HG03139 (cell line): ENCODE data around the gene OR6N2.
A peak's percentile ranks its signal among the peaks of the same experiment; 100 is the strongest.

Experiments
- ATAC-seq: cut with Tn5 transposase; IDR thresholded peaks from one replicate; pipeline ENCODE4 v1.9.1; 2021; ENCODE audit not compliant: unreplicated experiment

OR6N2 gene

GRCh38 chr1:158781104-158781503 lies at the start of gene OR6N2:
Gene OR6N2, minus strand, starts transcription at chr1:158781204. Its CDS starts 3,569 bp downstream, at chr1:158777635.
- no peak for ATAC-seq

- no peak for ATAC-seq
These were observed 49.2 kb upstream of the OR6N2 start for GRCh38 chr1:158830074-158830677.

GRCh38 chr1:158821723-158822122 lies 40.7 kb upstream of the OR6N2 start:
- no peak for ATAC-seq

GRCh38 chr1:158819461-158820443 lies 38.7 kb upstream of the OR6N2 start:
- no peak for ATAC-seq

GRCh38 chr1:158818975-158819431 lies 38.0 kb upstream of the OR6N2 start:
- no peak for ATAC-seq

GRCh38 chr1:158818560-158818959 lies 37.6 kb upstream of the OR6N2 start:
- no peak for ATAC-seq

GRCh38 chr1:158814970-158815369 lies 34.0 kb upstream of the OR6N2 start:
- ATAC-seq = no peak

- ATAC-seq = no peak
These were observed 32.2 kb upstream of the OR6N2 start for GRCh38 chr1:158813164-158813563.

- no peak for ATAC-seq
These were observed 31.3 kb upstream of the OR6N2 start for GRCh38 chr1:158812336-158812735.

GRCh38 chr1:158810311-158810710 lies 29.3 kb upstream of the OR6N2 start:
- ATAC-seq = no peak

GRCh38 chr1:158809862-158810261 lies 28.9 kb upstream of the OR6N2 start:
- ATAC-seq = no peak

- no peak for ATAC-seq
These were observed 28.3 kb upstream of the OR6N2 start for GRCh38 chr1:158809256-158809655.

GRCh38 chr1:158806916-158807536 lies 26.0 kb upstream of the OR6N2 start:
- no peak for ATAC-seq

- ATAC-seq = no peak
These were observed 22.7 kb upstream of the OR6N2 start for GRCh38 chr1:158803678-158804077.

GRCh38 chr1:158801396-158801795 lies 20.4 kb upstream of the OR6N2 start:
- no peak for ATAC-seq

- ATAC-seq = no peak
These were observed 19.5 kb upstream of the OR6N2 start for GRCh38 chr1:158800526-158800925.

- no peak for ATAC-seq
These were observed 18.7 kb upstream of the OR6N2 start for GRCh38 chr1:158799689-158800088.

- ATAC-seq = no peak
These were observed 17.5 kb upstream of the OR6N2 start for GRCh38 chr1:158798531-158798930.

- ATAC-seq = no peak
These were observed 13.2 kb upstream of the OR6N2 start for GRCh38 chr1:158794247-158794646.

GRCh38 chr1:158793604-158794003 lies 12.6 kb upstream of the OR6N2 start:
- ATAC-seq = peak; percentile 68
